ENCODE results near the gene ST3GAL3.

Gene ST3GAL3

GRCh38 chr1:43932786-43933385 lies 225.6 kb downstream of the ST3GAL3 start:
- CTCF ChIA-PET: interaction anchor here (1.1 to 8.3 kb wide), 8 partner anchors 9 to 405 kb away, joined by 3 to 247 read pairs (median 14); partner anchors contain the start of gene IPO13
- H3K4me3 ChIP-seq (ENCODE audit: control insufficient read depth in 1 of 7, extremely low read depth in 1 of 7, insufficient read depth in 4 of 7, low read depth in 2 of 7, low read length in 6 of 7): peak overlapping the region in 4 of 7 experiments; percentile 11 to 69 (median 62)

GRCh38 chr1:43933386-43934100 lies 226.2 kb downstream of the ST3GAL3 start, which contains the start of gene ARTN:
Gene ARTN (plus strand): TSS chr1:43933801. CDS start chr1:43935657, 1,856 bp downstream.
- Histone ChIP-seq H3K27ac (ENCODE audit: insufficient read depth in 1 of 2, low read depth in 1 of 2, low read length in 2 of 2, poor library complexity in 1 of 2, severe bottlenecking in 2 of 2) (no peak within 1 kb of the TSS), H3K9me3 (ENCODE audit: control extremely low read depth in 1 of 5, control insufficient read depth in 4 of 5, insufficient read depth in 2 of 5, low read depth in 1 of 5, low read length in 4 of 5) (no peaks in the 10 kb centered on the region), H3K4me1 (ENCODE audit: control extremely low read depth in 1 of 4, control insufficient read depth in 4 of 4, insufficient read depth in 4 of 4, low read length in 3 of 4) (peaks cover 0 to 37% (median 25%) of the 10 kb centered on the region in 4 experiments), H3K36me3 (ENCODE audit: control insufficient read depth in 4 of 4, insufficient read depth in 4 of 4, low read length in 3 of 4) (peaks cover 0 to 9% (median 4%) of the 10 kb centered on the region in 4 experiments), H3K4me3 (ENCODE audit: control insufficient read depth in 1 of 7, extremely low read depth in 1 of 7, insufficient read depth in 4 of 7, low read depth in 2 of 7, low read length in 6 of 7) (peak within 1 kb of the TSS in 4 of 7 experiments; percentile 11 to 69 (median 62)), H3K27me3 (replicated peaks in 2 of 5; ENCODE audit: control insufficient read depth in 4 of 5, insufficient read depth in 5 of 5, low read length in 4 of 5) (peaks cover 0 to 26% (median 3%) of the 10 kb centered on the region in 5 experiments)
- DNase-seq: peak in 2 of 3 donors; percentile 22 to 28
- ChIA-PET POLR2A (interaction anchor here (0.6 to 1.0 kb wide), 2 partner anchors 77 to 170 kb away, joined by 3 to 4 read pairs; no protein-coding TSS in a partner anchor), CTCF (interaction anchor here (0.7 to 8.3 kb wide), 24 partner anchors 10 to 406 kb away, joined by 3 to 247 read pairs (median 7); partner anchors contain the start of genes ATP6V0B, IPO13 and PTPRF)
- 3% methylated on average over 30 of the region's 42 CpGs for WGBS (ENCODE audit: insufficient coverage)

More at GRCh38 chr1:43932786-43933385, 225.6 kb downstream of the ST3GAL3 start:
- Histone ChIP-seq H3K9me3 (ENCODE audit: control extremely low read depth in 1 of 5, control insufficient read depth in 4 of 5, insufficient read depth in 2 of 5, low read depth in 1 of 5, low read length in 4 of 5) (no peaks in the 10 kb centered on the region), H3K36me3 (ENCODE audit: control insufficient read depth in 4 of 4, insufficient read depth in 4 of 4, low read length in 3 of 4) (peaks cover 0 to 9% (median 4%) of the 10 kb centered on the region in 4 experiments), H3K27ac (ENCODE audit: insufficient read depth in 1 of 2, low read depth in 1 of 2, low read length in 2 of 2, poor library complexity in 1 of 2, severe bottlenecking in 2 of 2) (no peak overlapping the region), H3K4me1 (ENCODE audit: control extremely low read depth in 1 of 4, control insufficient read depth in 4 of 4, insufficient read depth in 4 of 4, low read length in 3 of 4) (peaks cover 0 to 37% (median 25%) of the 10 kb centered on the region in 4 experiments), H3K27me3 (replicated peaks in 2 of 5; ENCODE audit: control insufficient read depth in 4 of 5, insufficient read depth in 5 of 5, low read length in 4 of 5) (peaks cover 0 to 26% (median 3%) of the 10 kb centered on the region in 5 experiments)
- peak in 1 of 3 donors; percentile 12 for DNase-seq
- 31% methylated on average over 8 of the region's 8 CpGs for WGBS (ENCODE audit: insufficient coverage)
- POLR2A ChIA-PET: interaction anchor here (0.6 to 1.0 kb wide), 2 partner anchors 76 to 170 kb away, joined by 3 to 4 read pairs; no protein-coding TSS in a partner anchor

DNA sequence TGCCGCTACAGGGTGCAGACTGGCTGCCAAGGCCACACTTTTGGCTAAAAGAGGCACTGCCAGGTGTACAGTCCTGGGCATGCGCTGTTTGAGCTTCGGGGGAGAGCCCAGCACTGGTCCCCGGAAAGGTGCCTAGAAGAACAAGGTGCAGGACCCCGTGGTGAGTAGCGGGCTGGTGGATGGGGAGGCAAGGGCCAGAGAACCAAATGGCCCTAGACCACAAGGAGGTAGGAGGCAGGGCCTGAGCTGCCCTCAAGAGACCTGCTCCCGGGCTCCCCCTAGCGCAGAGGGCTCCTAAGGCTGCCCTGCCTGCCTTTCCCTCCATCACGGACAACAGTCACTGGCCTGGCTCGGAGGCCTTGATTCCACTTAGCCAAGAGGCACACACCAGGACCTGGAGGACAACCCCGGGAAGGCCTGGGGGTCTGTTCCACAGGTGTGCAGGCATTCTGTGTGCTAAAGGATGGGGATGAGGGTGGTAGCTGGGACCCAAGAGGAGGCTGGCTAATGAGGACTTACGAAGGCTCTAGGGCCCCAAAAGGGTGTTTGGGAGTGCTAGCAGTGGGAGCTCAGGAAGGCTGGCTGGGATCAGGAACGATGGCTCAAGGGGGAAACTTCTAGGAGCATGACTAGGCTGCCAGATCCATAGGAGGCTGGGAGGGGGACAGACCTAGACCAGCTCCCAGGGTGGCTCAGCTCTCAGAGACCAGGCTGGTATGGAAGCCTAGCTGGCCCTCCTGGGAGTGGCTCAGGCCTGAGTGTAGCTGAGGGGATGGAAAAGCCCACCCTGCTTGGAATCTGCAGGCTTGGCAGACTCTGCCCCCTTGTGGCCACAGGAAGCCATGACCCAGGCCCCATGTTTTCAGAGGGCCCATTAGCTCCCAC lies 227.0 kb downstream of the ST3GAL3 start:
- POLR2A ChIA-PET: interaction anchor here (1.2 to 1.4 kb wide), 2 partner anchors 13 to 171 kb away, joined by 5 read pairs; partner anchors contain the start of gene IPO13
- WGBS (ENCODE audit: insufficient coverage): 23% methylated on average over 12 of the region's 13 CpGs
- peak; percentile 42 to 68 (median 63) for DNase-seq
- Histone ChIP-seq H3K36me3 (ENCODE audit: control insufficient read depth in 4 of 4, insufficient read depth in 4 of 4, low read length in 3 of 4) (peaks cover 0 to 9% (median 4%) of the 10 kb centered on the region in 4 experiments), H3K4me1 (ENCODE audit: control extremely low read depth in 1 of 4, control insufficient read depth in 4 of 4, insufficient read depth in 4 of 4, low read length in 3 of 4) (peaks cover 0 to 37% (median 25%) of the 10 kb centered on the region in 4 experiments), H3K27ac (ENCODE audit: insufficient read depth in 1 of 2, low read depth in 1 of 2, low read length in 2 of 2, poor library complexity in 1 of 2, severe bottlenecking in 2 of 2) (no peak overlapping the region), H3K4me3 (ENCODE audit: control insufficient read depth in 1 of 7, extremely low read depth in 1 of 7, insufficient read depth in 4 of 7, low read depth in 2 of 7, low read length in 6 of 7) (peak overlapping the region in 3 of 7 experiments; percentile 62 to 69 (median 63)), H3K9me3 (ENCODE audit: control extremely low read depth in 1 of 5, control insufficient read depth in 4 of 5, insufficient read depth in 2 of 5, low read depth in 1 of 5, low read length in 4 of 5) (no peaks in the 10 kb centered on the region), H3K27me3 (replicated peaks in 2 of 5; ENCODE audit: control insufficient read depth in 4 of 5, insufficient read depth in 5 of 5, low read length in 4 of 5) (peaks cover 0 to 26% (median 3%) of the 10 kb centered on the region in 5 experiments)
- CTCF ChIA-PET: interaction anchor here (0.6 to 8.3 kb wide), 53 partner anchors 8 to 407 kb away, joined by 3 to 247 read pairs (median 5); partner anchors contain the start of genes ATP6V0B, IPO13, KDM4A and PTPRF

GRCh38 chr1:43934986-43935324 lies 227.6 kb downstream of the ST3GAL3 start:
- no peak overlapping the region for H3K27ac ChIP-seq (ENCODE audit: insufficient read depth in 1 of 2, low read depth in 1 of 2, low read length in 2 of 2, poor library complexity in 1 of 2, severe bottlenecking in 2 of 2)
- ChIA-PET CTCF (interaction anchor here (0.6 to 8.3 kb wide), 52 partner anchors 9 to 407 kb away, joined by 3 to 247 read pairs (median 5); partner anchors contain the start of genes IPO13, KDM4A, PTPRF and ST3GAL3), POLR2A (interaction anchor here (1.2 to 1.4 kb wide), 2 partner anchors 12 to 172 kb away, joined by 5 read pairs; partner anchors contain the start of gene IPO13)
- H3K9me3 ChIP-seq (ENCODE audit: control extremely low read depth in 1 of 5, control insufficient read depth in 4 of 5, insufficient read depth in 2 of 5, low read depth in 1 of 5, low read length in 4 of 5): no peaks in the 10 kb centered on the region
- no peak for DNase-seq
- peaks cover 0 to 37% (median 25%) of the 10 kb centered on the region in 4 experiments for H3K4me1 ChIP-seq (ENCODE audit: control extremely low read depth in 1 of 4, control insufficient read depth in 4 of 4, insufficient read depth in 4 of 4, low read length in 3 of 4)
- H3K36me3 ChIP-seq (ENCODE audit: control insufficient read depth in 4 of 4, insufficient read depth in 4 of 4, low read length in 3 of 4): peaks cover 0 to 4% (median 2%) of the 10 kb centered on the region in 4 experiments
- H3K4me3 ChIP-seq (ENCODE audit: control insufficient read depth in 1 of 7, extremely low read depth in 1 of 7, insufficient read depth in 4 of 7, low read depth in 2 of 7, low read length in 6 of 7): no peak overlapping the region
- 58% methylated on average over 2 of the region's 5 CpGs for WGBS (ENCODE audit: insufficient coverage)
- peaks cover 0 to 26% (median 3%) of the 10 kb centered on the region in 5 experiments for H3K27me3 ChIP-seq (replicated peaks in 2 of 5; ENCODE audit: control insufficient read depth in 4 of 5, insufficient read depth in 5 of 5, low read length in 4 of 5)

GRCh38 chr1:43935711-43936427 lies 228.5 kb downstream of the ST3GAL3 start:
- Histone ChIP-seq H3K27ac (ENCODE audit: insufficient read depth in 1 of 2, low read depth in 1 of 2, low read length in 2 of 2, poor library complexity in 1 of 2, severe bottlenecking in 2 of 2) (no peak overlapping the region), H3K36me3 (ENCODE audit: control insufficient read depth in 4 of 4, insufficient read depth in 4 of 4, low read length in 3 of 4) (no peaks in the 10 kb centered on the region), H3K27me3 (replicated peaks in 2 of 5; ENCODE audit: control insufficient read depth in 4 of 5, insufficient read depth in 5 of 5, low read length in 4 of 5) (peaks cover 0 to 26% (median 3%) of the 10 kb centered on the region in 5 experiments), H3K4me3 (ENCODE audit: control insufficient read depth in 1 of 7, extremely low read depth in 1 of 7, insufficient read depth in 4 of 7, low read depth in 2 of 7, low read length in 6 of 7) (peak overlapping the region; percentile 13 to 79 (median 41)), H3K9me3 (ENCODE audit: control extremely low read depth in 1 of 5, control insufficient read depth in 4 of 5, insufficient read depth in 2 of 5, low read depth in 1 of 5, low read length in 4 of 5) (no peaks in the 10 kb centered on the region), H3K4me1 (ENCODE audit: control extremely low read depth in 1 of 4, control insufficient read depth in 4 of 4, insufficient read depth in 4 of 4, low read length in 3 of 4) (peaks cover 0 to 37% (median 25%) of the 10 kb centered on the region in 4 experiments)
- 7% methylated on average over 23 of the region's 48 CpGs for WGBS (ENCODE audit: insufficient coverage)
- CTCF ChIA-PET: interaction anchor here (0.8 to 8.3 kb wide), 25 partner anchors 11 to 406 kb away, joined by 3 to 247 read pairs (median 7); partner anchors contain the start of genes IPO13, PTPRF and ST3GAL3
- POLR2A ChIA-PET: interaction anchor here (1.2 kb wide), 1 partner anchor 172 kb away, joined by 5 read pairs; no protein-coding TSS in a partner anchor
- DNase-seq: no peak
